H1 (cell line): ENCODE results near the gene MOB3B. TPM values are rescaled to one million over a fixed set of nuclear protein-coding genes. Genes with fewer than 3 reads are reported as not detected.

Source experiments
- MAFK ChIP-seq: IDR thresholded peaks from 2 replicates; pipeline ENCODE4 v1.6.1; 2012; ENCODE audit warnings: low read depth, mild to moderate bottlenecking, improper control_type of control experiment, low read length
- SIRT6 ChIP-seq: IDR thresholded peaks from one replicate; pipeline ENCODE4 v1.7.1; 2012; ENCODE audit warnings: low read length, inconsistent platforms
- TAF1 ChIP-seq: IDR thresholded peaks from 2 replicates; pipeline ENCODE4 v1.6.1; 2011; ENCODE audit warnings: mild to moderate bottlenecking, low read depth, low read length
- YY1 ChIP-seq: IDR thresholded peaks from 2 replicates; pipeline ENCODE4 v1.6.1; 2011; ENCODE audit warnings: low read depth, mild to moderate bottlenecking, low read length
- polyA plus RNA-seq, 7 experiments: library from polyadenylated mRNA; depleted of rRNA in 3 of 7; stranded (reverse) in 5 of 7; unstranded in 2 of 7; fragments of >200 nt in 5 of 7; fragments of 200-250 nt in 2 of 7; gene quantifications; 1 replicate in 5 of 7; 2 replicates in 1 of 7; 4 replicates in 1 of 7; pipeline versions ENCODE4 v1.2.1 to v1.2.3, GENCODE V29; 2011 to 2013; ENCODE audit warnings: missing spikeins in 2 of 7, mixed read lengths in 2 of 7
- total RNA-seq: library from RNA; stranded (reverse); fragmentation: NEBNext Ultra II Directional; extraction: Animal tissue kit (Norgen Biotek cat#: 25700); gene quantifications from 2 replicates; pipeline ENCODE4 v1.2.1, GENCODE V29; 2021

Gene MOB3B
- total and polyA plus RNA-seq, 2 of the 8 experiments (the other 6 are each of a cell fraction or from before 2014, with no cell fraction given), result 12.7 to 16.1 TPM

- TF ChIP-seq MAFK (no peak), YY1 (no peak), TAF1 (no peak), SIRT6 (no peak)
These were observed 143.0 kb downstream of the MOB3B start (continued) for GRCh38 chr9:27386571-27387091.
